CD14-positive monocyte (primary cell): ENCODE results near the gene FOXL2NB. TPM values are rescaled to one million over a fixed set of nuclear protein-coding genes. Genes with fewer than 3 reads are reported as not detected.

Experiments used
- DNase-seq, 3 donors: peaks; one replicate each; pipeline ENCODE4 v3.0.0-alpha.2; 2011 to 2022
- H2AFZ ChIP-seq: 2 replicates; pipeline ENCODE4 v1.6.0; 2012; ENCODE audit warnings: mild to moderate bottlenecking, low read depth, low read length, inconsistent platforms; ENCODE audit not compliant: insufficient read depth, poor library complexity, severe bottlenecking
- H3K27ac ChIP-seq, 2 donors: 1 replicate in 1 of 2; 2 replicates in 1 of 2; pipeline ENCODE4 v1.5.1; 2012 to 2013; ENCODE audit warnings: low read length in 2 of 2, control low read depth in 1 of 2, inconsistent platforms in 1 of 2, low read depth in 1 of 2, mild to moderate bottlenecking in 1 of 2
- H3K27me3 ChIP-seq, 2 donors: one replicate each; pipeline versions ENCODE4 v1.6.0 to v1.6.1; 2011 to 2013; ENCODE audit warnings: low read length in 2 of 2; ENCODE audit not compliant: control insufficient read depth in 2 of 2, insufficient read depth in 2 of 2
- H3K36me3 ChIP-seq, 2 donors: replicated peaks in 1 of 2; 1 replicate in 1 of 2; 2 replicates in 1 of 2; pipeline versions ENCODE4 v1.5.1 to v1.6.1; 2012 to 2013; ENCODE audit warnings: low read length in 2 of 2, control low read depth in 1 of 2, inconsistent platforms in 1 of 2, mild to moderate bottlenecking in 1 of 2; ENCODE audit not compliant: insufficient read depth in 2 of 2, control insufficient read depth in 1 of 2
- H3K4me1 ChIP-seq, 2 donors: 1 replicate in 1 of 2; 2 replicates in 1 of 2; pipeline versions ENCODE4 v1.5.1 to v1.6.1; 2012 to 2013; ENCODE audit warnings: low read length in 2 of 2, control low read depth in 1 of 2, inconsistent platforms in 1 of 2, mild to moderate bottlenecking in 1 of 2, moderate library complexity in 1 of 2; ENCODE audit not compliant: insufficient read depth in 2 of 2, control insufficient read depth in 1 of 2
- H3K4me2 ChIP-seq: replicated peaks from 2 replicates; pipeline ENCODE3; 2012; ENCODE audit warnings: low read length, moderate library complexity, mild to moderate bottlenecking; ENCODE audit not compliant: poor library complexity, severe bottlenecking; ENCODE audit errors: extremely low read depth
- H3K4me3 ChIP-seq, 3 experiments: fragments of 200-600 bp in 1 of 3; sonication (generic) in 1 of 3; replicated peaks in 1 of 3; 1 replicate in 2 of 3; 2 replicates in 1 of 3; pipeline ENCODE4 v1.5.1; 2011 to 2013; ENCODE audit warnings: low read length in 3 of 3, mild to moderate bottlenecking in 3 of 3, control low read depth in 2 of 3, low read depth in 2 of 3, inconsistent platforms in 1 of 3, moderate library complexity in 1 of 3
- H3K79me2 ChIP-seq: 2 replicates; pipeline ENCODE4 v1.6.0; 2012; ENCODE audit warnings: mild to moderate bottlenecking, control low read depth, inconsistent platforms, low read length, moderate library complexity; ENCODE audit not compliant: insufficient read depth
- H3K9ac ChIP-seq: 2 replicates; pipeline ENCODE4 v1.6.0; 2017; ENCODE audit warnings: low read length, mild to moderate bottlenecking; ENCODE audit not compliant: insufficient read depth, poor library complexity, severe bottlenecking
- H3K9me3 ChIP-seq, 2 donors: replicated peaks in 1 of 2; 1 replicate in 1 of 2; 2 replicates in 1 of 2; pipeline versions ENCODE4 v1.5.1 to v1.6.1; 2012 to 2013; ENCODE audit warnings: low read length in 2 of 2, control low read depth in 1 of 2; ENCODE audit not compliant: control insufficient read depth in 1 of 2, insufficient read depth in 1 of 2
- H4K20me1 ChIP-seq: 2 replicates; pipeline ENCODE4 v1.6.0; 2012; ENCODE audit warnings: mild to moderate bottlenecking, low read length, control low read depth, moderate library complexity; ENCODE audit not compliant: insufficient read depth
- H3K27ac Mint-ChIP-seq, 7 donors: one replicate each; pipeline ENCODE4 v1.8.0; 2020; ENCODE audit warnings: mild to moderate bottlenecking in 7 of 7, mixed read lengths in 7 of 7, moderate library complexity in 6 of 7, inconsistent platforms in 2 of 7
- H3K27me3 Mint-ChIP-seq, 3 donors: one replicate each; pipeline ENCODE4 v1.8.0; 2021 to 2022; ENCODE audit warnings: low read depth in 3 of 3, mild to moderate bottlenecking in 3 of 3, mixed read lengths in 3 of 3, moderate library complexity in 3 of 3, inconsistent platforms in 1 of 3
- H3K36me3 Mint-ChIP-seq, 2 donors: one replicate each; pipeline ENCODE4 v1.8.0; 2020; ENCODE audit warnings: mixed read lengths in 2 of 2, inconsistent platforms in 1 of 2, mild to moderate bottlenecking in 1 of 2
- H3K4me1 Mint-ChIP-seq: one replicate; pipeline ENCODE4 v1.8.0; 2020; ENCODE audit warnings: mild to moderate bottlenecking, mixed read lengths
- H3K4me3 Mint-ChIP-seq, 2 donors: one replicate each; pipeline ENCODE4 v1.8.0; 2020; ENCODE audit warnings: mild to moderate bottlenecking in 2 of 2, mixed read lengths in 2 of 2, moderate library complexity in 1 of 2
- H3K9me3 Mint-ChIP-seq, 7 donors: one replicate each; pipeline ENCODE4 v1.8.0; 2020 to 2022; ENCODE audit warnings: mixed read lengths in 7 of 7, mild to moderate bottlenecking in 6 of 7, moderate library complexity in 6 of 7, inconsistent platforms in 2 of 7
- WGBS: methylation state at CpG from one replicate; pipeline ENCODE4 v1.1.5; 2013; ENCODE audit warnings: missing lambda C conversion rate; ENCODE audit not compliant: insufficient coverage; 5-methylcytosine and 5-hydroxymethylcytosine counted together
- intact Hi-C, 2 donors: fragments of 100-400 bp; cut with micrococcal nuclease; formaldehyde crosslinking; loops; one replicate each; pipeline versions ENCODE4 v1.15.0 to v1.15.1; 2023
- polyA plus RNA-seq, 3 donors: library from polyadenylated mRNA; depleted of rRNA in 1 of 3; unstranded in 2 of 3; stranded (reverse) in 1 of 3; fragments of 300-500 nt in 2 of 3; fragments of >200 nt in 1 of 3; fragmentation: Illumina TruSeq in 2 of 3; gene quantifications; 1 replicate in 2 of 3; 2 replicates in 1 of 3; pipeline ENCODE4 v1.2.3, GENCODE V29; 2012 to 2021
- TF ChIP-seq, protein P1 (sequence below): fragments of 200-600 bp; IDR thresholded peaks from one replicate; pipeline ENCODE4 v1.8.0; 2022; ENCODE audit warnings: antibody characterized with exemption, mild to moderate bottlenecking

FOXL2NB gene
- polyA plus RNA-seq, 3 donors, result not detected

DNA sequence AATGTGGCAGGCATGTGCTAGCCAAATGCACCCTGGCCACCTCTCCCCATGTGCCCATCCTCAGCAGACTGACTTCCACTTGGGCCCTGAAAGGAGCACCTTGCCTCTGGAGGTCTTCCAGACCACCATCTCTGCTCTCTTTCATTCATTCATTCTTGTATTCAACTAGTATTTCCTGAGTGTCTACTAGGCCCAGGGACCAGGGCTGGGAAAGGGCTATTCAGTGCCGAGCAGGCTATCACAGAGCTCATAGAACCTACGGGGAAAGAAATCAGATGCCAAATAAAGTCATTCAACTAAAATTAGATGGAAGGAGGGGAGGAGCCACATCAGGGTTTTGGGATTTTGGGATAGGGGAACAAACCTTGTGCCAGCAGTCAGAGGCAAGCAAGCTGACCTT is 40.2 kb downstream of the FOXL2NB start:
- H3K4me3 ChIP-seq, result no peak overlapping the region
- DNase-seq, result no peak
- Mint-ChIP-seq H3K4me3 (no peak overlapping the region), H3K9me3 (peaks cover 0 to 2% (median 0%) of the 10 kb centered on the region in 7 donors), H3K4me1 (no peaks in the 10 kb centered on the region), H3K36me3 (no peaks in the 10 kb centered on the region), H3K27ac (no peak overlapping the region), H3K27me3 (peaks cover 1 to 11% (median 7%) of the 10 kb centered on the region in 3 donors)
- intact Hi-C loops, result no loop called here
- no peak overlapping the region for H3K4me2 ChIP-seq
- TF ChIP-seq, protein P1, sequence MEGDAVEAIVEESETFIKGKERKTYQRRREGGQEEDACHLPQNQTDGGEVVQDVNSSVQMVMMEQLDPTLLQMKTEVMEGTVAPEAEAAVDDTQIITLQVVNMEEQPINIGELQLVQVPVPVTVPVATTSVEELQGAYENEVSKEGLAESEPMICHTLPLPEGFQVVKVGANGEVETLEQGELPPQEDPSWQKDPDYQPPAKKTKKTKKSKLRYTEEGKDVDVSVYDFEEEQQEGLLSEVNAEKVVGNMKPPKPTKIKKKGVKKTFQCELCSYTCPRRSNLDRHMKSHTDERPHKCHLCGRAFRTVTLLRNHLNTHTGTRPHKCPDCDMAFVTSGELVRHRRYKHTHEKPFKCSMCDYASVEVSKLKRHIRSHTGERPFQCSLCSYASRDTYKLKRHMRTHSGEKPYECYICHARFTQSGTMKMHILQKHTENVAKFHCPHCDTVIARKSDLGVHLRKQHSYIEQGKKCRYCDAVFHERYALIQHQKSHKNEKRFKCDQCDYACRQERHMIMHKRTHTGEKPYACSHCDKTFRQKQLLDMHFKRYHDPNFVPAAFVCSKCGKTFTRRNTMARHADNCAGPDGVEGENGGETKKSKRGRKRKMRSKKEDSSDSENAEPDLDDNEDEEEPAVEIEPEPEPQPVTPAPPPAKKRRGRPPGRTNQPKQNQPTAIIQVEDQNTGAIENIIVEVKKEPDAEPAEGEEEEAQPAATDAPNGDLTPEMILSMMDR, result no peak
- no peaks in the 10 kb centered on the region for H3K36me3 ChIP-seq
- no peak overlapping the region for H2AFZ ChIP-seq
- no peak overlapping the region for H3K27ac ChIP-seq
- H3K79me2 ChIP-seq, result no peaks in the 10 kb centered on the region
- H4K20me1 ChIP-seq, result no peaks in the 10 kb centered on the region
- no peaks in the 10 kb centered on the region for H3K27me3 ChIP-seq
- no peaks in the 10 kb centered on the region for H3K9me3 ChIP-seq
- WGBS, result 100% methylated on average over 2 of the region's 2 CpGs
- H3K4me1 ChIP-seq, result no peaks in the 10 kb centered on the region
- H3K9ac ChIP-seq, result no peak overlapping the region

DNA sequence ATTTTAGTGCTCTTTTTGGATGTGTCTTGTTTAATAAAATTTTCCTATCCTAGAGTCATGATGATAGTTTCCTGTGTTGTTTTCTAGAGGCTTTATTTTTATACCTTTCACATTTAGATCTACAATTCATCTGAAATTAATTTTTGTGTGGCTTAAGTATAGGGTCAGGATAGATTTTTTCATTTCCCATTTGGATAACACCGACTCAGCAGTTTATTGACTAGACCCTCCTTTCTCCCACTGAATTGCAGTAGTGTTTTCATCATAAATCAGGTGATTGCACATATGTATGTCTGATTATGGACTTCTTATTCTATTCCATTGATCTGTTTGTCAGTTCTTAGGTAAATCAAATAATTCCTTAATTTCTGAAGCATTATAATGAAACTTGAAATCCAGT is 48.7 kb downstream of the FOXL2NB start:
- H3K9me3 Mint-ChIP-seq, result peaks cover 0 to 4% (median 1%) of the 10 kb centered on the region in 7 donors
- no peak overlapping the region for H3K27ac Mint-ChIP-seq
- H2AFZ ChIP-seq, result no peak overlapping the region
- DNase-seq, result no peak
- H3K9ac ChIP-seq, result no peak overlapping the region
- H3K27me3 Mint-ChIP-seq, result peaks cover 3 to 4% (median 4%) of the 10 kb centered on the region in 3 donors
- H3K36me3 Mint-ChIP-seq, result no peaks in the 10 kb centered on the region
- H3K4me2 ChIP-seq, result no peak overlapping the region
- H3K36me3 ChIP-seq, result no peaks in the 10 kb centered on the region
- intact Hi-C loops, result no loop called here
- no peaks in the 10 kb centered on the region for H3K4me1 Mint-ChIP-seq
- H3K4me3 ChIP-seq, result no peak overlapping the region
- H3K4me1 ChIP-seq, result no peaks in the 10 kb centered on the region
- H3K27ac ChIP-seq, result no peak overlapping the region
- H3K4me3 Mint-ChIP-seq, result no peak overlapping the region
- no peaks in the 10 kb centered on the region for H3K27me3 ChIP-seq
- H3K79me2 ChIP-seq, result no peaks in the 10 kb centered on the region
- H4K20me1 ChIP-seq, result no peaks in the 10 kb centered on the region
- no CpG with 5 or more reads among the region's 1 CpG for WGBS
- no peaks in the 10 kb centered on the region for H3K9me3 ChIP-seq
- TF ChIP-seq, protein P1, result no peak

Other genes with a start within 250 kb of the FOXL2NB start
- 10 to 100 TPM; 14.1 to 33.6 (median 20.4) TPM for gene PIK3CB, start 112.3 kb upstream of the FOXL2NB start, polyA plus RNA-seq
- not detected for gene FOXL2, start 80 bp upstream of the FOXL2NB start, polyA plus RNA-seq
- gene PRR23A, start 59.1 kb downstream of the FOXL2NB start, polyA plus RNA-seq, result not detected
- not detected for gene PRR23B, start 73.7 kb downstream of the FOXL2NB start, polyA plus RNA-seq
- gene PRR23C, start 97.7 kb downstream of the FOXL2NB start, polyA plus RNA-seq, result not detected